WTC11 (cell line): ENCODE measurements around the gene ZSCAN5C. TPM values are rescaled to one million over a fixed set of nuclear protein-coding genes. Genes with fewer than 3 reads are reported as not detected.
A peak's percentile ranks its signal among the peaks of the same experiment; 100 is the strongest.

Source experiments
- ATAC-seq: fragments of 200-7000 bp; cut with Tn5 transposase; 2 replicates; pipeline ENCODE4 v1.10.0; 2021; ENCODE audit warnings: mild to moderate bottlenecking, moderate library complexity
- CTCF ChIA-PET: fragments of 300-600 bp; sonication (Branson Sonifier 250); formaldehyde crosslinking; loops from one replicate; lab custom pipeline; 2021; ENCODE audit warnings: antibody characterized with exemption; lab: Charles Lee
- POLR2A ChIA-PET: fragments of 350-600 bp; sonication (Branson Sonifier 250); formaldehyde crosslinking; loops from one replicate; lab custom pipeline; 2021; ENCODE audit warnings: antibody characterized with exemption; lab: Charles Lee
- DNase-seq: peaks from one replicate; pipeline ENCODE4 v3.0.0; 2021; ENCODE audit warnings: low spot score
- H3K27ac Mint-ChIP-seq: 2 replicates; pipeline ENCODE4 v1.8.0; 2021; ENCODE audit warnings: mixed read lengths
- H3K27me3 Mint-ChIP-seq: 2 replicates; pipeline ENCODE4 v1.8.0; 2021; ENCODE audit warnings: low read depth, mild to moderate bottlenecking, moderate library complexity, mixed read lengths
- H3K36me3 Mint-ChIP-seq: 2 replicates; pipeline ENCODE4 v1.8.0; 2021; ENCODE audit warnings: mixed read lengths
- H3K4me1 Mint-ChIP-seq: 2 replicates; pipeline ENCODE4 v1.8.0; 2022; ENCODE audit warnings: mixed read lengths
- H3K4me3 Mint-ChIP-seq: 2 replicates; pipeline ENCODE4 v1.8.0; 2021; ENCODE audit warnings: mild to moderate bottlenecking, moderate library complexity, mixed read lengths
- H3K9me3 Mint-ChIP-seq: 2 replicates; pipeline ENCODE4 v1.8.0; 2021; ENCODE audit warnings: mixed read lengths
- ATF1 ChIP-seq: sonication (generic); formaldehyde crosslinking; IDR thresholded peaks from 2 replicates; pipeline ENCODE4 v1.8.1; 2023; ENCODE audit warnings: mild to moderate bottlenecking, moderate library complexity, missing genetic modification reagents
- CBFB ChIP-seq: sonication (generic); formaldehyde crosslinking; IDR thresholded peaks from 2 replicates; pipeline ENCODE4 v1.8.1; 2022; ENCODE audit warnings: mild to moderate bottlenecking, low read depth, missing genetic modification reagents
- CREM ChIP-seq: sonication (generic); formaldehyde crosslinking; IDR thresholded peaks from 2 replicates; pipeline ENCODE4 v1.8.1; 2022; ENCODE audit warnings: mild to moderate bottlenecking, missing genetic modification reagents, moderate library complexity
- ELF4 ChIP-seq: sonication (generic); formaldehyde crosslinking; IDR thresholded peaks from 2 replicates; pipeline ENCODE4 v1.8.1; 2022; ENCODE audit warnings: low read depth, mild to moderate bottlenecking, moderate library complexity, missing genetic modification reagents
- FOXJ3 ChIP-seq: sonication (generic); formaldehyde crosslinking; IDR thresholded peaks from 2 replicates; pipeline ENCODE4 v1.9.0; 2021; ENCODE audit warnings: missing genetic modification reagents, mild to moderate bottlenecking, borderline replicate concordance
- FOXK1 ChIP-seq: sonication (generic); formaldehyde crosslinking; IDR thresholded peaks from 2 replicates; pipeline ENCODE4 v1.8.0; 2022; ENCODE audit warnings: mild to moderate bottlenecking, moderate library complexity, missing genetic modification reagents
- GABPB1 ChIP-seq: sonication (generic); formaldehyde crosslinking; IDR thresholded peaks from 2 replicates; pipeline ENCODE4 v1.8.1; 2023; ENCODE audit warnings: mild to moderate bottlenecking, missing genetic modification reagents
- MYBL2 ChIP-seq: sonication (generic); formaldehyde crosslinking; IDR thresholded peaks from 2 replicates; pipeline ENCODE4 v1.8.1; 2023; ENCODE audit warnings: mild to moderate bottlenecking, moderate library complexity, missing genetic modification reagents
- OVOL2 ChIP-seq: fragments of 250-450 bp; sonication (Bioruptor Pico); IDR thresholded peaks from 2 replicates; pipeline ENCODE4 v1.9.0; 2021; ENCODE audit warnings: mild to moderate bottlenecking, borderline replicate concordance
- TEAD1 ChIP-seq: sonication (generic); formaldehyde crosslinking; IDR thresholded peaks from 2 replicates; pipeline ENCODE4 v1.8.0; 2022; ENCODE audit warnings: mild to moderate bottlenecking, missing genetic modification reagents
- ZNF219 ChIP-seq: sonication (generic); formaldehyde crosslinking; IDR thresholded peaks from 2 replicates; pipeline ENCODE4 v1.8.0; 2023; ENCODE audit warnings: missing genetic modification reagents, mild to moderate bottlenecking, borderline replicate concordance
- total RNA-seq: library from RNA; stranded (reverse); gene quantifications from 3 replicates; pipeline ENCODE4 v1.2.3, GENCODE V29; 2021
- TF ChIP-seq, protein P1 (sequence below): fragments of 250-450 bp; sonication (Bioruptor Pico); IDR thresholded peaks from 2 replicates; pipeline ENCODE4 v2.1.2; 2022; ENCODE audit warnings: mild to moderate bottlenecking, moderate library complexity
- TF ChIP-seq, protein P2 (sequence below): sonication (generic); formaldehyde crosslinking; IDR thresholded peaks from 2 replicates; pipeline ENCODE4 v1.8.1; 2022; ENCODE audit warnings: low read depth, missing genetic modification reagents, borderline replicate concordance
- TF ChIP-seq, protein P3 (sequence below): sonication (generic); formaldehyde crosslinking; IDR thresholded peaks from 2 replicates; pipeline ENCODE4 v1.8.1; 2022; ENCODE audit warnings: mild to moderate bottlenecking, missing genetic modification reagents, moderate library complexity, borderline replicate concordance
- TF ChIP-seq, protein P4 (sequence below): sonication (generic); formaldehyde crosslinking; conservative IDR thresholded peaks from 2 replicates; pipeline ENCODE4 v1.8.1; 2023; ENCODE audit warnings: mild to moderate bottlenecking, low read depth, missing genetic modification reagents, moderate library complexity
- TF ChIP-seq, protein P5 (sequence below): fragments of 250-450 bp; sonication (Bioruptor Pico); IDR thresholded peaks from 2 replicates; pipeline ENCODE4 v1.9.0; 2021; ENCODE audit warnings: moderate library complexity, mild to moderate bottlenecking, inconsistent platforms, borderline replicate concordance

Gene ZSCAN5C
- total RNA-seq, 1 experiment from 2014 or later = not detected

DNA sequence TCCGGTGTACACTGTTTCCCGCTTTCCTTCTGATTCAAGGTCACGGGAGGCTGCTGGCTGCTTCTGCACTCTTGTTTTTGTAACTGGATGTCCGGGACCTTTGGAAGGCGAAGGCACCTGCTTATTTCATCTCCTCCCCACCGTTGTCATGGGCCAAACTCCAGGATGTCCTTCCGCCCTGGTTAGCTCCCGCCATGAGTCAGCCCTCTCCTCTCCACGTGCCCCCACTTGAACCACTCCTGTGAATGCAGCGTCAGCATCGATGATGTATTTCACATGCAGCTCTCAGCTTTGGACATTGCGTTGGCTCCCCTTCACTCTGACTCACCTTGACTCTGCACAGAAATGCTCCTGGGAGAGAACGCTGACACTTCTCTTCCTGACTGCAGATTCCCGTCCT, 31.8 kb upstream of the ZSCAN5C start:
- ChIA-PET POLR2A (no interaction called here), CTCF (interaction anchor here (1.5 to 4.6 kb wide), 3 partner anchors 16 to 89 kb away, joined by 4 to 73 read pairs (median 9); no protein-coding TSS in a partner anchor)
- H3K9me3 Mint-ChIP-seq = no peaks in the 10 kb centered on the region
- no peak for DNase-seq
- no peak overlapping the region for H3K27ac Mint-ChIP-seq
- no peaks in the 10 kb centered on the region for H3K36me3 Mint-ChIP-seq
- TF ChIP-seq, protein P1, sequence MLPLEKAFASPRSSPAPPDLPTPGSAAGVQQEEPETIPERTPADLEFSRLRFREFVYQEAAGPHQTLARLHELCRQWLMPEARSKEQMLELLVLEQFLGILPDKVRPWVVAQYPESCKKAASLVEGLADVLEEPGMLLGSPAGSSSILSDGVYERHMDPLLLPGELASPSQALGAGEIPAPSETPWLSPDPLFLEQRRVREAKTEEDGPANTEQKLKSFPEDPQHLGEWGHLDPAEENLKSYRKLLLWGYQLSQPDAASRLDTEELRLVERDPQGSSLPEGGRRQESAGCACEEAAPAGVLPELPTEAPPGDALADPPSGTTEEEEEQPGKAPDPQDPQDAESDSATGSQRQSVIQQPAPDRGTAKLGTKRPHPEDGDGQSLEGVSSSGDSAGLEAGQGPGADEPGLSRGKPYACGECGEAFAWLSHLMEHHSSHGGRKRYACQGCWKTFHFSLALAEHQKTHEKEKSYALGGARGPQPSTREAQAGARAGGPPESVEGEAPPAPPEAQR (CRISPR knock-in tag) = no peak
- TF ChIP-seq TEAD1 (CRISPR knock-in tag) (no peak), ZNF219 (CRISPR knock-in tag) (no peak), GABPB1 (CRISPR knock-in tag) (peak; percentile 63; the same call in 1 of the 2 replicates), CREM (no peak), OVOL2 (no peak)
- H3K4me3 Mint-ChIP-seq = no peak overlapping the region
- peaks cover 5% of the 10 kb centered on the region; the same call in 1 of the 2 replicates for H3K27me3 Mint-ChIP-seq
- peaks cover under 1% of the 10 kb centered on the region; the same call in 1 of the 2 replicates for H3K4me1 Mint-ChIP-seq
- no peak for ATAC-seq

DNA sequence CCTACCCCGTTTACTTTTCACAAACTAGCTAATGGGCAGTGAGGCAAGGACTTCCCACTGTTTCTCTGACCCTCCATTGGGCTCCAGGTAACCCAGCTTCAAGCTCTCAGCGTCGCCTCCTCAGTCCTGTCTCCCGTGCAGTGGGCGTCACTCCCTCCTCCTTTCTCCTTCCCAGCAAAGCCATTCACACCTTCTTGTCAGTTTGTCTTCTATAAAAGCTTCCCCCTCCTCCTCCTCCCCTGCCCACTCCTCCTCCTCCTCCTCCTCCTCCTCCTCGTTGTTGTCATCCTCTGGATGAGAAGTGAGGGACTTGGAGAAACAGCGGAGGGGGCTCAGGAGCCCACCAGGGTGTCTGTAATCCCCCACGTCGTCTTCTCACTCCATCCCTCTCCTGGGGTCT, 28.0 kb upstream of the ZSCAN5C start:
- Mint-ChIP-seq H3K36me3 (no peaks in the 10 kb centered on the region), H3K4me1 (peaks cover 4% of the 10 kb centered on the region; the same call in 1 of the 2 replicates), H3K4me3 (no peak overlapping the region), H3K27me3 (peaks cover 2% of the 10 kb centered on the region; the same call in 1 of the 2 replicates), H3K9me3 (no peaks in the 10 kb centered on the region), H3K27ac (no peak overlapping the region)
- DNase-seq (no peak), ATAC-seq (no peak)
- CTCF ChIA-PET = interaction anchor here (0.8 to 3.1 kb wide), 5 partner anchors 19 to 136 kb away, joined by 3 to 18 read pairs (median 14); no protein-coding TSS in a partner anchor
- no peak for TF ChIP-seq ATF1 (CRISPR knock-in tag)
- no peak for TF ChIP-seq FOXK1 (CRISPR knock-in tag)
- TF ChIP-seq, protein P2, sequence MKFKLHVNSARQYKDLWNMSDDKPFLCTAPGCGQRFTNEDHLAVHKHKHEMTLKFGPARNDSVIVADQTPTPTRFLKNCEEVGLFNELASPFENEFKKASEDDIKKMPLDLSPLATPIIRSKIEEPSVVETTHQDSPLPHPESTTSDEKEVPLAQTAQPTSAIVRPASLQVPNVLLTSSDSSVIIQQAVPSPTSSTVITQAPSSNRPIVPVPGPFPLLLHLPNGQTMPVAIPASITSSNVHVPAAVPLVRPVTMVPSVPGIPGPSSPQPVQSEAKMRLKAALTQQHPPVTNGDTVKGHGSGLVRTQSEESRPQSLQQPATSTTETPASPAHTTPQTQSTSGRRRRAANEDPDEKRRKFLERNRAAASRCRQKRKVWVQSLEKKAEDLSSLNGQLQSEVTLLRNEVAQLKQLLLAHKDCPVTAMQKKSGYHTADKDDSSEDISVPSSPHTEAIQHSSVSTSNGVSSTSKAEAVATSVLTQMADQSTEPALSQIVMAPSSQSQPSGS = no peak
- no peak for TF ChIP-seq FOXJ3 (CRISPR knock-in tag)
- TF ChIP-seq, protein P3, sequence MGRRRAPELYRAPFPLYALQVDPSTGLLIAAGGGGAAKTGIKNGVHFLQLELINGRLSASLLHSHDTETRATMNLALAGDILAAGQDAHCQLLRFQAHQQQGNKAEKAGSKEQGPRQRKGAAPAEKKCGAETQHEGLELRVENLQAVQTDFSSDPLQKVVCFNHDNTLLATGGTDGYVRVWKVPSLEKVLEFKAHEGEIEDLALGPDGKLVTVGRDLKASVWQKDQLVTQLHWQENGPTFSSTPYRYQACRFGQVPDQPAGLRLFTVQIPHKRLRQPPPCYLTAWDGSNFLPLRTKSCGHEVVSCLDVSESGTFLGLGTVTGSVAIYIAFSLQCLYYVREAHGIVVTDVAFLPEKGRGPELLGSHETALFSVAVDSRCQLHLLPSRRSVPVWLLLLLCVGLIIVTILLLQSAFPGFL (CRISPR knock-in tag) = no peak
- POLR2A ChIA-PET = no interaction called here

DNA sequence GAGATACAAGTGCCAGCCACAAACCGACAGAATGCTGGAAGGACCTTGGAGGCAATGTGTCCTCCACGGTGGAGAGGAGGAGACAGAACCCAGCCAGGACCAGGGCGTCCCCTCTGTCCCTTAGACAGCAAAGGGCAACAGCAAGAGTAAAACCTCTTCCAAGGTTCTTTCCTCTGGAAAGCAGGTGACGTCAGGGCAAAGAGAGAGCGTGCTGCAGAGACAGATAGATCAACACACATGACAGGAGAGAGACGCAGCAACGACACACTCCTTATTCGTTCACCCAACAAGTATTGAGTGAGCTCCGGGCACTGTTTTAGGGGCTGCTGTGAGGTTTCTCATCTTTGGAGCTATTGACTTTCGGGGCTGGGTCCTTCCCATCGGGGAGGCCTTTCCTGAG, 27.5 kb upstream of the ZSCAN5C start:
- Mint-ChIP-seq H3K4me1 (peaks cover 4% of the 10 kb centered on the region; the same call in 1 of the 2 replicates), H3K36me3 (no peaks in the 10 kb centered on the region), H3K4me3 (no peak overlapping the region), H3K27ac (no peak overlapping the region), H3K9me3 (no peaks in the 10 kb centered on the region), H3K27me3 (peaks cover 2% of the 10 kb centered on the region; the same call in 1 of the 2 replicates)
- ATAC-seq = no peak
- ChIA-PET POLR2A (no interaction called here), CTCF (interaction anchor here (0.6 to 3.1 kb wide), 4 partner anchors 10 to 108 kb away, joined by 4 to 18 read pairs (median 10); no protein-coding TSS in a partner anchor)
- no peak for DNase-seq
- TF ChIP-seq, protein P2 = no peak
- TF ChIP-seq, protein P4, sequence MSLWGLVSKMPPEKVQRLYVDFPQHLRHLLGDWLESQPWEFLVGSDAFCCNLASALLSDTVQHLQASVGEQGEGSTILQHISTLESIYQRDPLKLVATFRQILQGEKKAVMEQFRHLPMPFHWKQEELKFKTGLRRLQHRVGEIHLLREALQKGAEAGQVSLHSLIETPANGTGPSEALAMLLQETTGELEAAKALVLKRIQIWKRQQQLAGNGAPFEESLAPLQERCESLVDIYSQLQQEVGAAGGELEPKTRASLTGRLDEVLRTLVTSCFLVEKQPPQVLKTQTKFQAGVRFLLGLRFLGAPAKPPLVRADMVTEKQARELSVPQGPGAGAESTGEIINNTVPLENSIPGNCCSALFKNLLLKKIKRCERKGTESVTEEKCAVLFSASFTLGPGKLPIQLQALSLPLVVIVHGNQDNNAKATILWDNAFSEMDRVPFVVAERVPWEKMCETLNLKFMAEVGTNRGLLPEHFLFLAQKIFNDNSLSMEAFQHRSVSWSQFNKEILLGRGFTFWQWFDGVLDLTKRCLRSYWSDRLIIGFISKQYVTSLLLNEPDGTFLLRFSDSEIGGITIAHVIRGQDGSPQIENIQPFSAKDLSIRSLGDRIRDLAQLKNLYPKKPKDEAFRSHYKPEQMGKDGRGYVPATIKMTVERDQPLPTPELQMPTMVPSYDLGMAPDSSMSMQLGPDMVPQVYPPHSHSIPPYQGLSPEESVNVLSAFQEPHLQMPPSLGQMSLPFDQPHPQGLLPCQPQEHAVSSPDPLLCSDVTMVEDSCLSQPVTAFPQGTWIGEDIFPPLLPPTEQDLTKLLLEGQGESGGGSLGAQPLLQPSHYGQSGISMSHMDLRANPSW (CRISPR knock-in tag) = no peak
- TF ChIP-seq, protein P5, sequence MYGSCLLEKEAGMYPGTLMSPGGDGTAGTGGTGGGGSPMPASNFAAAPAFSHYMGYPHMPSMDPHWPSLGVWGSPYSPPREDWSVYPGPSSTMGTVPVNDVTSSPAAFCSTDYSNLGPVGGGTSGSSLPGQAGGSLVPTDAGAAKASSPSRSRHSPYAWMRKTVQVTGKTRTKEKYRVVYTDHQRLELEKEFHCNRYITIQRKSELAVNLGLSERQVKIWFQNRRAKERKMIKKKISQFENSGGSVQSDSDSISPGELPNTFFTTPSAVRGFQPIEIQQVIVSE (CRISPR knock-in tag) = no peak
- no peak for TF ChIP-seq CBFB
- no peak for TF ChIP-seq MYBL2 (CRISPR knock-in tag)
- TF ChIP-seq ATF1 (CRISPR knock-in tag) = no peak
- TF ChIP-seq ELF4 (CRISPR knock-in tag) = no peak
- TF ChIP-seq, protein P3 (CRISPR knock-in tag) = no peak
